ENCODE measurements around the gene PPP1R13B.

The PPP1R13B gene

GRCh38 chr14:103721334-103722120, 125.8 kb downstream of the PPP1R13B start:
- Histone ChIP-seq H3K36me3 (ENCODE audit: insufficient read depth, insufficient read length, low read length) (peaks cover 24% of the 10 kb centered on the region), H3K4me1 (ENCODE audit: insufficient read depth, insufficient read length) (no peaks in the 10 kb centered on the region), H3K27me3 (ENCODE audit: insufficient read depth, insufficient read length) (no peaks in the 10 kb centered on the region), H3K9ac (ENCODE audit: insufficient read length, low read depth) (no peak overlapping the region), H3K4me3 (ENCODE audit: insufficient read length, low read depth) (no peak overlapping the region), H3K9me3 (ENCODE audit: insufficient read depth, low read length) (no peaks in the 10 kb centered on the region)
- TF ChIP-seq YY1 (IDR thresholded peaks at IDR 0.05; ENCODE audit: insufficient read depth, insufficient read length) (no peak), ZNF274 (IDR thresholded peaks at IDR 0.05; ENCODE audit: low read depth, low read length) (no peak), SUZ12 (IDR thresholded peaks at IDR 0.05; ENCODE audit: extremely low read depth, insufficient read depth, insufficient read length) (no peak)
- DNase-seq (ENCODE audit: low read depth, low spot score): no peak

GRCh38 chr14:103719751-103720150, 127.6 kb downstream of the PPP1R13B start:
- Histone ChIP-seq H3K4me1 (ENCODE audit: insufficient read depth, insufficient read length) (no peaks in the 10 kb centered on the region), H3K4me3 (ENCODE audit: insufficient read length, low read depth) (no peak overlapping the region), H3K9me3 (ENCODE audit: insufficient read depth, low read length) (no peaks in the 10 kb centered on the region), H3K36me3 (ENCODE audit: insufficient read depth, insufficient read length, low read length) (peaks cover 12% of the 10 kb centered on the region), H3K9ac (ENCODE audit: insufficient read length, low read depth) (no peak overlapping the region), H3K27me3 (ENCODE audit: insufficient read depth, insufficient read length) (no peaks in the 10 kb centered on the region)
- no peak for DNase-seq (ENCODE audit: low read depth, low spot score)
- TF ChIP-seq YY1 (IDR thresholded peaks at IDR 0.05; ENCODE audit: insufficient read depth, insufficient read length) (no peak), SUZ12 (IDR thresholded peaks at IDR 0.05; ENCODE audit: extremely low read depth, insufficient read depth, insufficient read length) (no peak), ZNF274 (IDR thresholded peaks at IDR 0.05; ENCODE audit: low read depth, low read length) (no peak)

DNA sequence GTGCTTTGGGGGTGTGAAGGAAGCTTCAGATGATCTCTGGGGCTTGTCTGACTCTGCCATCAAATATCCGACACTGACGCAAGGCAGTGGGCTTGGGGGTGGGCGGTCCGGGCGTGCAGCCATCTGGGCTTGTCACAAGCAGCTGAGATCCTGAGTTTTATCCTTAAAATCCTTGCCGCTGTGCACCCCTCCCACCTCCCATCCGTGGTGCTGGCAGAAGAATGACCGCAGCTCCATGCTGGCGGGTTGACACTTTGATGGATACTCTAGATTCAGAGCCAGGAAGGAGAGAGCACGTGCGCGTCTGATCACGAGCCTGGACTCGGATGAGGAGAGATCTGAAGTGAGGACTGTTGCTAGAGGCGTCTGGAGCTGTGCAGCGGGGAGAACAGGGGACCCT, 128.8 kb downstream of the PPP1R13B start:
- Histone ChIP-seq H3K4me1 (ENCODE audit: insufficient read depth, insufficient read length) (peaks cover 4% of the 10 kb centered on the region), H3K4me3 (ENCODE audit: insufficient read length, low read depth) (no peak overlapping the region)

DNA sequence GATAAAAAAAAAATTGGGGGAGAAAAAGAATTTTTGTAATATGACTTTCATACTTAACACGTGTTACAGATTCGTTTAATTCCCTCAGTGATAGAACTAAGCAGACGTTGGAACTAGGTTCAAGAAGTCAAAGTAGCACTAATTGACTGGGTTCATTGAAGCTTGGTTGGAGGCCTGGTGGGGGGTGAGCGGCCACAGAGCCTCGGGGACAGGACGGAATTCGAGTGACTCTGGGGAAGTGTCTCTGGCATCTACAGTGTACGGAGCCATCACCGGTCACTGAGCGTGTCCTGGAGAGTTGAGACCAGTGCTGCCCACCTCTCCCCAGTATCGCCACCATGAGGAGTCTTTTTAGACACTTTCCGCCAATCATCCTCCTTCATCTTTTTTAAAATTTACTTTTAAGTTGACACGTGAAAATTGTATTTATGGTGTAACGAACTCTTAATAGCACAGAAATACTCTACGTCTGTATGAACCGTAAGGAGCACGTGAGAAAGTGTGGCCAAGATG, 130.4 kb downstream of the PPP1R13B start:
- Histone ChIP-seq H3K4me3 (ENCODE audit: insufficient read length, low read depth) (peak overlapping the region; percentile 66), H3K4me1 (ENCODE audit: insufficient read depth, insufficient read length) (peaks cover 11% of the 10 kb centered on the region), H3K27me3 (ENCODE audit: insufficient read depth, insufficient read length) (no peaks in the 10 kb centered on the region), H3K36me3 (ENCODE audit: insufficient read depth, insufficient read length, low read length) (peaks cover 36% of the 10 kb centered on the region), H3K9ac (ENCODE audit: insufficient read length, low read depth) (peak overlapping the region; percentile 93), H3K9me3 (ENCODE audit: insufficient read depth, low read length) (no peaks in the 10 kb centered on the region)
- TF ChIP-seq ZNF274 (IDR thresholded peaks at IDR 0.05; ENCODE audit: low read depth, low read length) (no peak), YY1 (IDR thresholded peaks at IDR 0.05; ENCODE audit: insufficient read depth, insufficient read length) (no peak), SUZ12 (IDR thresholded peaks at IDR 0.05; ENCODE audit: extremely low read depth, insufficient read depth, insufficient read length) (no peak)
- DNase-seq (ENCODE audit: low read depth, low spot score): no peak

More for the DNA sequence above, 128.8 kb downstream of the PPP1R13B start:
- H3K9ac ChIP-seq (ENCODE audit: insufficient read length, low read depth): no peak overlapping the region
- TF ChIP-seq SUZ12 (IDR thresholded peaks at IDR 0.05; ENCODE audit: extremely low read depth, insufficient read depth, insufficient read length): no peak
- no peak for TF ChIP-seq ZNF274 (IDR thresholded peaks at IDR 0.05; ENCODE audit: low read depth, low read length)
- no peak for TF ChIP-seq YY1 (IDR thresholded peaks at IDR 0.05; ENCODE audit: insufficient read depth, insufficient read length)
- no peaks in the 10 kb centered on the region for H3K9me3 ChIP-seq (ENCODE audit: insufficient read depth, low read length)
- no peak for DNase-seq (ENCODE audit: low read depth, low spot score)
- H3K36me3 ChIP-seq (ENCODE audit: insufficient read depth, insufficient read length, low read length): peaks cover 19% of the 10 kb centered on the region
- H3K27me3 ChIP-seq (ENCODE audit: insufficient read depth, insufficient read length): no peaks in the 10 kb centered on the region

DNA sequence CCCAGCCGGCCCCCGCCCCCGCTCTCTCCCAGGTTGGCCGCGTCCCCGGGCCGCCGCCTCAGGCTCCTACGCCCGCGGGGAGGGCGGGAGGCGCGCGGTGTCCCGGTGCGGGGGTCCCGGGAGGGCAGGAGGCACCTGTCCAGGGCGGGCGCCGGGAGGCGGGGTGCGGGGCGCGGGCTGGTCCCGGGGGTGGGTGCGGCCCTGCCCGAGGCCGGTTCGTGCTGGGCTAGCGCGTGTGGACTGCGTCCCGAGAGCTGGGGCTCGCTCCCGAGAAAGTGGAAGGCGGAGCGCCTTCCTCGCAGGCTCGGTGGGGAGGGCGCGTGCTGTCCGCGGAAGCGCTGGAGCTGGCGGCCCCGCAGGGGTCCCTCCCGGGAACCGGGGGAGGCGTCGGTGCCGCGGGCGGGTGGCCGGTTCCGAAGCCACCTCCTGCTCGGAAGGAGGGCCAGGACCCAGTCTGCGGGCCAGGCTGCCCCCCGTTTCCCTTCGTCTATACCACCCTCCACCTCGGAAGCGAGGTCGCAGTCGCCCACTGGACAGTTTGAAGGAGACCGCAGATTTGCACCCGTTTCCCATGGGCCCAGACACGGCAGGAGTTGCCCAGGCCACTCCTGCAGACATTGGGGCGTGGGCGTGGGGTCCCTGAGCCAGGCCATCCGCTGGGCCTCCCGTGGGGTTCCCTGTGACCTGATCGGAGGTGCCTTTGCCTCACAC, 131.1 kb downstream of the PPP1R13B start:
- H3K27me3 ChIP-seq (ENCODE audit: insufficient read depth, insufficient read length): no peaks in the 10 kb centered on the region
- peaks cover 11% of the 10 kb centered on the region for H3K4me1 ChIP-seq (ENCODE audit: insufficient read depth, insufficient read length)
- TF ChIP-seq ZNF274 (IDR thresholded peaks at IDR 0.05; ENCODE audit: low read depth, low read length): no peak
- H3K9me3 ChIP-seq (ENCODE audit: insufficient read depth, low read length): no peaks in the 10 kb centered on the region
- H3K9ac ChIP-seq (ENCODE audit: insufficient read length, low read depth): peak overlapping the region; percentile 93
- peaks cover 40% of the 10 kb centered on the region for H3K36me3 ChIP-seq (ENCODE audit: insufficient read depth, insufficient read length, low read length)
- peak overlapping the region; percentile 66 for H3K4me3 ChIP-seq (ENCODE audit: insufficient read length, low read depth)
- no peak for DNase-seq (ENCODE audit: low read depth, low spot score)

- Histone ChIP-seq H3K36me3 (ENCODE audit: insufficient read depth, insufficient read length, low read length) (peaks cover 45% of the 10 kb centered on the region), H3K4me3 (ENCODE audit: insufficient read length, low read depth) (peak within 1 kb of the TSS; percentile 76), H3K4me1 (ENCODE audit: insufficient read depth, insufficient read length) (peaks cover 14% of the 10 kb centered on the region), H3K27me3 (ENCODE audit: insufficient read depth, insufficient read length) (no peaks in the 10 kb centered on the region), H3K9me3 (ENCODE audit: insufficient read depth, low read length) (no peaks in the 10 kb centered on the region), H3K9ac (ENCODE audit: insufficient read length, low read depth) (peak within 1 kb of the TSS; percentile 93)
- TF ChIP-seq SUZ12 (IDR thresholded peaks at IDR 0.05; ENCODE audit: extremely low read depth, insufficient read depth, insufficient read length) (no peak), ZNF274 (IDR thresholded peaks at IDR 0.05; ENCODE audit: low read depth, low read length) (no peak), YY1 (IDR thresholded peaks at IDR 0.05; ENCODE audit: insufficient read depth, insufficient read length) (no peak)
- DNase-seq (ENCODE audit: low read depth, low spot score): peak; percentile 95
Observed at GRCh38 chr14:103715052-103716000, 132.0 kb downstream of the PPP1R13B start, which contains the start of the genes XRCC3 and ZFYVE21. TSS of gene XRCC3 (minus strand) at chr14:103715451. CDS start at chr14:103711087, 4,364 bp downstream. TSS of gene ZFYVE21 (plus strand) at chr14:103715810. CDS start at chr14:103715842, 32 bp downstream.
